Trophoblast cell (in vitro differentiated cells and primary cell): ENCODE data around the gene MAGI1.

Experiments
- DNase-seq, 2 donors: peaks; one replicate each; pipeline ENCODE4 v3.0.0-alpha.2; 2016
- H2AFZ ChIP-seq: 2 replicates; pipeline ENCODE4 v1.6.1; 2013; ENCODE audit warnings: low read length, moderate library complexity, mild to moderate bottlenecking; ENCODE audit not compliant: insufficient read depth, poor library complexity
- H2AK5ac ChIP-seq: 2 replicates; pipeline ENCODE4 v1.6.1; 2013; ENCODE audit warnings: mild to moderate bottlenecking, low read length
- H2BK120ac ChIP-seq: 2 replicates; pipeline ENCODE4 v1.6.1; 2013; ENCODE audit warnings: low read length, mild to moderate bottlenecking, moderate library complexity; ENCODE audit not compliant: insufficient read depth, poor library complexity
- H2BK12ac ChIP-seq: 2 replicates; pipeline ENCODE4 v1.6.1; 2013; ENCODE audit warnings: mild to moderate bottlenecking, low read length, moderate library complexity
- H2BK5ac ChIP-seq: 2 replicates; pipeline ENCODE4 v1.6.1; 2013; ENCODE audit warnings: low read length, low read depth, moderate library complexity, mild to moderate bottlenecking; ENCODE audit not compliant: poor library complexity
- H3K14ac ChIP-seq: 2 replicates; pipeline ENCODE4 v1.6.1; 2013; ENCODE audit warnings: mild to moderate bottlenecking, low read length
- H3K18ac ChIP-seq: 2 replicates; pipeline ENCODE4 v1.6.1; 2013; ENCODE audit warnings: mild to moderate bottlenecking, low read length
- H3K23ac ChIP-seq: 2 replicates; pipeline ENCODE4 v1.6.1; 2013; ENCODE audit warnings: low read length
- H3K27ac ChIP-seq: 2 replicates; pipeline ENCODE4 v1.5.1; 2013; ENCODE audit warnings: low read depth, mild to moderate bottlenecking, inconsistent platforms, low read length, moderate library complexity
- H3K27me3 ChIP-seq: 2 replicates; pipeline ENCODE4 v1.6.1; 2013; ENCODE audit warnings: inconsistent platforms, mild to moderate bottlenecking, low read length, moderate library complexity; ENCODE audit not compliant: insufficient read depth
- H3K36me3 ChIP-seq, 2 experiments: 1 replicate in 1 of 2; 2 replicates in 1 of 2; pipeline ENCODE4 v1.6.1; 2013; ENCODE audit warnings: low read length in 2 of 2, mild to moderate bottlenecking in 2 of 2, moderate library complexity in 1 of 2; ENCODE audit not compliant: insufficient read depth in 2 of 2, control insufficient read depth in 1 of 2
- H3K4ac ChIP-seq: 2 replicates; pipeline ENCODE4 v1.6.1; 2013; ENCODE audit warnings: low read depth, mild to moderate bottlenecking, low read length, moderate library complexity
- H3K4me1 ChIP-seq, 2 experiments: 1 replicate in 1 of 2; 2 replicates in 1 of 2; pipeline ENCODE4 v1.6.1; 2013; ENCODE audit warnings: low read length in 2 of 2, mild to moderate bottlenecking in 2 of 2, moderate library complexity in 1 of 2; ENCODE audit not compliant: insufficient read depth in 2 of 2, control insufficient read depth in 1 of 2
- H3K4me2 ChIP-seq: 2 replicates; pipeline ENCODE4 v1.6.1; 2013; ENCODE audit warnings: inconsistent platforms, mild to moderate bottlenecking, low read length, moderate library complexity
- H3K4me3 ChIP-seq: 2 replicates; pipeline ENCODE4 v1.5.1; 2013; ENCODE audit warnings: mild to moderate bottlenecking, low read depth, low read length, inconsistent platforms
- H3K79me1 ChIP-seq: one replicate; pipeline ENCODE4 v1.6.1; 2013; ENCODE audit warnings: low read length
- H3K79me2 ChIP-seq: 2 replicates; pipeline ENCODE4 v1.6.1; 2013; ENCODE audit warnings: low read length, mild to moderate bottlenecking; ENCODE audit not compliant: control insufficient read depth, insufficient read depth, poor library complexity
- H3K9ac ChIP-seq: 2 replicates; pipeline ENCODE4 v1.6.1; 2013; ENCODE audit warnings: mild to moderate bottlenecking, low read length
- H3K9me3 ChIP-seq: 2 replicates; pipeline ENCODE4 v1.6.1; 2013; ENCODE audit warnings: low read depth, mild to moderate bottlenecking, control low read depth, inconsistent platforms, low read length; ENCODE audit not compliant: insufficient read depth
- H4K12ac ChIP-seq: 2 replicates; pipeline ENCODE4 v1.6.1; 2013; ENCODE audit warnings: low read depth, mild to moderate bottlenecking, low read length, moderate library complexity
- H4K8ac ChIP-seq: 2 replicates; pipeline ENCODE4 v1.6.1; 2013; ENCODE audit warnings: low read depth, mild to moderate bottlenecking, low read length, moderate library complexity
- H4K91ac ChIP-seq: one replicate; pipeline ENCODE4 v1.6.1; 2013; ENCODE audit warnings: low read depth, mild to moderate bottlenecking, low read length, moderate library complexity
- WGBS: extraction: QIAGEN DNeasy Blood & Tissue Kit; methylation state at CpG from one replicate; pipeline ENCODE4 v1.1.7; 2013; ENCODE audit warnings: missing lambda C conversion rate; ENCODE audit not compliant: insufficient read length, insufficient coverage; ENCODE audit errors: extremely low coverage; 5-methylcytosine and 5-hydroxymethylcytosine counted together

MAGI1 gene

GRCh38 chr3:65971293-65972252 lies 67.1 kb downstream of the MAGI1 start:
- no peak overlapping the region for H3K4ac ChIP-seq
- no peak overlapping the region for H2BK12ac ChIP-seq
- H2AK5ac ChIP-seq, result no peak overlapping the region
- H4K91ac ChIP-seq, result no peak overlapping the region
- H2BK120ac ChIP-seq, result no peak overlapping the region
- H3K9me3 ChIP-seq, result peaks cover 2% of the 10 kb centered on the region
- DNase-seq, result no peak
- no peak overlapping the region for H3K27ac ChIP-seq
- H3K9ac ChIP-seq, result no peak overlapping the region
- no peaks in the 10 kb centered on the region for H3K79me2 ChIP-seq
- no peak overlapping the region for H3K23ac ChIP-seq
- H3K18ac ChIP-seq, result no peak overlapping the region
- H2BK5ac ChIP-seq, result no peak overlapping the region
- H3K36me3 ChIP-seq, result no peaks in the 10 kb centered on the region
- no peak overlapping the region for H3K4me3 ChIP-seq
- no peak overlapping the region for H3K4me2 ChIP-seq
- H3K4me1 ChIP-seq, result peaks cover 0 to 3% of the 10 kb centered on the region in 2 experiments
- no peak overlapping the region for H2AFZ ChIP-seq
- H3K27me3 ChIP-seq, result no peaks in the 10 kb centered on the region
- WGBS, result no CpG with 5 or more reads among the region's 7 CpGs
- no peaks in the 10 kb centered on the region for H3K79me1 ChIP-seq
- H3K14ac ChIP-seq, result no peak overlapping the region
- H4K12ac ChIP-seq, result no peak overlapping the region
- no peak overlapping the region for H4K8ac ChIP-seq

- H3K79me2 ChIP-seq, result no peaks in the 10 kb centered on the region
- H3K4me3 ChIP-seq, result no peak overlapping the region
- H3K23ac ChIP-seq, result no peak overlapping the region
- no peak overlapping the region for H2BK12ac ChIP-seq
- H4K12ac ChIP-seq, result no peak overlapping the region
- no peak overlapping the region for H3K18ac ChIP-seq
- H3K79me1 ChIP-seq, result no peaks in the 10 kb centered on the region
- no CpG with 5 or more reads among the region's 5 CpGs for WGBS
- no peak overlapping the region for H2AK5ac ChIP-seq
- no peak overlapping the region for H2AFZ ChIP-seq
- no peak overlapping the region for H3K4me2 ChIP-seq
- no peak overlapping the region for H2BK5ac ChIP-seq
- H3K9ac ChIP-seq, result no peak overlapping the region
- no peak overlapping the region for H3K27ac ChIP-seq
- peaks cover 2 to 8% of the 10 kb centered on the region in 2 experiments for H3K4me1 ChIP-seq
- H3K4ac ChIP-seq, result no peak overlapping the region
- H3K36me3 ChIP-seq, result no peaks in the 10 kb centered on the region
- no peak overlapping the region for H2BK120ac ChIP-seq
- no peak overlapping the region for H4K8ac ChIP-seq
- DNase-seq, result no peak
- no peak overlapping the region for H3K14ac ChIP-seq
- H3K27me3 ChIP-seq, result no peaks in the 10 kb centered on the region
- H3K9me3 ChIP-seq, result no peaks in the 10 kb centered on the region
- no peak overlapping the region for H4K91ac ChIP-seq
Observed at GRCh38 chr3:65968996-65969395, 69.7 kb downstream of the MAGI1 start.

- Histone ChIP-seq H2AFZ (no peak overlapping the region), H3K18ac (no peak overlapping the region), H2BK5ac (no peak overlapping the region), H3K27me3 (no peaks in the 10 kb centered on the region), H4K91ac (no peak overlapping the region), H3K9ac (no peak overlapping the region), H4K8ac (no peak overlapping the region), H4K12ac (no peak overlapping the region), H3K79me2 (no peaks in the 10 kb centered on the region), H2AK5ac (no peak overlapping the region), H3K36me3 (no peaks in the 10 kb centered on the region), H3K4me1 (peaks cover 2 to 10% of the 10 kb centered on the region in 2 experiments), H3K4me2 (no peak overlapping the region), H3K14ac (no peak overlapping the region), H2BK12ac (no peak overlapping the region), H3K9me3 (no peaks in the 10 kb centered on the region), H3K4me3 (no peak overlapping the region), H2BK120ac (no peak overlapping the region), H3K79me1 (no peaks in the 10 kb centered on the region), H3K4ac (no peak overlapping the region), H3K27ac (no peak overlapping the region), H3K23ac (no peak overlapping the region)
- no CpG with 5 or more reads among the region's 3 CpGs for WGBS
- no peak for DNase-seq
Observed at GRCh38 chr3:65967451-65967850, 71.3 kb downstream of the MAGI1 start.

DNA sequence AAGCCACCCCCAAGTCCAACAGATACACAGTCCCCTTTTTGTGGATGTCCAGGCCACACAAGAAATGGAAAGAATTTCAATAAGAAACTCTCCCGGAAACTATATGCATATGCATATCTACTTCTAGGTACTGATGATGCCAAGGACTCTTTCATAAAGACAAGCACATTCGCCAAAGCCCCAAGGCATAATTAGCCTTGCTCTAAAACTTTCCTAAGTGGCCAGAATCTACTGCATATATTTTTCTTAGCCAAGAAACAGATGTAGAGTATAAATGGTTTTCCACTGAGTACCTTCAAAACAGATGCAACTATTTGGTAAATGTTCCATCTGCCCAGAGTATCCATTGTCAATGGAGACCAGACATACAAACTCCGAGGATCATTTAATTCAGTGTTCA lies 73.9 kb downstream of the MAGI1 start:
- no peak for DNase-seq
- no peak overlapping the region for H4K91ac ChIP-seq
- H3K14ac ChIP-seq, result no peak overlapping the region
- H4K8ac ChIP-seq, result no peak overlapping the region
- H3K36me3 ChIP-seq, result no peaks in the 10 kb centered on the region
- H4K12ac ChIP-seq, result no peak overlapping the region
- no CpG with 5 or more reads among the region's 3 CpGs for WGBS
- H2AK5ac ChIP-seq, result no peak overlapping the region
- no peak overlapping the region for H2AFZ ChIP-seq
- no peak overlapping the region for H3K4me2 ChIP-seq
- no peak overlapping the region for H3K18ac ChIP-seq
- H2BK120ac ChIP-seq, result peak overlapping the region; percentile 33
- no peak overlapping the region for H2BK5ac ChIP-seq
- H3K4ac ChIP-seq, result no peak overlapping the region
- H3K27me3 ChIP-seq, result no peaks in the 10 kb centered on the region
- H3K9ac ChIP-seq, result no peak overlapping the region
- no peaks in the 10 kb centered on the region for H3K79me2 ChIP-seq
- no peak overlapping the region for H2BK12ac ChIP-seq
- no peak overlapping the region for H3K4me3 ChIP-seq
- peaks cover 2 to 10% of the 10 kb centered on the region in 2 experiments for H3K4me1 ChIP-seq
- H3K23ac ChIP-seq, result no peak overlapping the region
- H3K9me3 ChIP-seq, result no peaks in the 10 kb centered on the region
- no peak overlapping the region for H3K27ac ChIP-seq
- H3K79me1 ChIP-seq, result no peaks in the 10 kb centered on the region
